Activated CD8-positive, alpha-beta T cell treated with anti-CD3 and anti-CD28 coated beads, Interleukin-2, amount 10 ng/mL, durations not matched to agents 7 days and 5 days (primary cell): ENCODE measurements around the gene ATP7A. TPM values are rescaled to one million over a fixed set of nuclear protein-coding genes. Genes with fewer than 3 reads are reported as not detected.
"Not testable (repeated sequence)": the region's sequence is repeated elsewhere in the genome, so short reads cannot be mapped to it uniquely, and the experiment has no call there.

Experiments
- ATAC-seq: fragments of 150-1000 bp; cut with Tn5 transposase; one replicate; pipeline ENCODE4 v1.10.0; 2021; ENCODE audit warnings: moderate library complexity
- CTCF ChIA-PET: fragments of 350-600 bp; sonication (Branson Sonifier 250); formaldehyde crosslinking; loops from one replicate; lab custom pipeline; 2021; ENCODE audit warnings: antibody characterized with exemption; lab: Charles Lee
- POLR2A ChIA-PET: fragments of 350-600 bp; sonication (Branson Sonifier 250); formaldehyde crosslinking; loops from one replicate; lab custom pipeline; 2021; ENCODE audit warnings: antibody characterized with exemption; lab: Charles Lee
- DNase-seq: peaks from one replicate; pipeline ENCODE4 v3.0.0-alpha.2; 2020
- H3K27ac Mint-ChIP-seq: one replicate; pipeline ENCODE4 v1.8.0; 2021; ENCODE audit warnings: mild to moderate bottlenecking, mixed read lengths
- H3K27me3 Mint-ChIP-seq: one replicate; pipeline ENCODE4 v1.8.0; 2021; ENCODE audit warnings: low read depth, mixed read lengths
- H3K36me3 Mint-ChIP-seq: one replicate; pipeline ENCODE4 v1.8.0; 2021; ENCODE audit warnings: low read depth, mixed read lengths
- H3K4me1 Mint-ChIP-seq: one replicate; pipeline ENCODE4 v1.8.0; 2021; ENCODE audit warnings: low read depth, mixed read lengths
- H3K4me3 Mint-ChIP-seq: one replicate; pipeline ENCODE4 v1.8.0; 2021; ENCODE audit warnings: mild to moderate bottlenecking, mixed read lengths
- H3K9me3 Mint-ChIP-seq: one replicate; pipeline ENCODE4 v1.8.0; 2022; ENCODE audit warnings: mixed read lengths; ENCODE audit not compliant: insufficient read depth
- total RNA-seq, 2 experiments: library from RNA; stranded (reverse); gene quantifications; one replicate each; pipeline ENCODE4 v1.2.3, GENCODE V29; 2021

The ATP7A gene
- total RNA-seq, 2 experiments from 2014 or later = 8.6 to 8.8 TPM

DNA sequence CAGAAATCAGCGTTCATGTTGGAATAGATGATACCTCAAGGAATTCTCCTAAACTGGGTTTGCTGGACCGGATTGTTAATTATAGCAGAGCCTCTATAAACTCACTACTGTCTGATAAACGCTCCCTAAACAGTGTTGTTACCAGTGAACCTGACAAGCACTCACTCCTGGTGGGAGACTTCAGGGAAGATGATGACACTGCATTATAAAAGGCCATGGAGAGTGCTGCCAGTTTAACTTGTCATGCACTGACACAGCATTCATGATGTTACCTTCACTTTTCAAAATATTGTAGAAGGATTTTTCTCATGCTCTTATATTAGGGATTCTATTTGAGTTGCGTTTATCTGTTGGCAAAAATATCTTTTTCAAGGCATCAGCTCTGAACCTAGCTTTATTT lies 135.9 kb downstream of the ATP7A start:
- no peak overlapping the region for H3K27ac Mint-ChIP-seq
- ChIA-PET CTCF (no interaction called here), POLR2A (no interaction called here)
- no peak overlapping the region for H3K4me3 Mint-ChIP-seq
- no peaks in the 10 kb centered on the region for H3K4me1 Mint-ChIP-seq
- ATAC-seq = no peak
- no peaks in the 10 kb centered on the region for H3K27me3 Mint-ChIP-seq
- no peaks in the 10 kb centered on the region for H3K9me3 Mint-ChIP-seq
- no peak for DNase-seq
- H3K36me3 Mint-ChIP-seq = peaks cover 16% of the 10 kb centered on the region

DNA sequence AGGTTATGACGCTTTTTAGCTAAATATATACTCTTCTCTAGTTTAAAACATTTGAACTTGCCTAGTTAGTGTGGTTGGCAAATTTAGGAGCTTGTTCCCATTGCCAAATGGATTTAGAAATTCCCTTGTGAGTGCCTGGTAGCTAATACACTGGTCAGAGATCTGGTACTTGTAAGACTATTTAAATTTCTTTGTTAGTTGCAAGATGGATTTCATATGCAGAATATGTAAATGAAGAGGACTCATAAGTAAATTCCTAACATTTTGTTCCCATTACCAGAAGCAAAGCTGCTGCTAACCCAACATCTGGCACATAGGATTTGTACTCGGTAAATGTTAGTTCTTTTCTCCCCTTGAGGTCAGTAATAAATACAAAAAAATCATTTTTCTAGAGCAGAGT lies 137.6 kb downstream of the ATP7A start:
- Mint-ChIP-seq H3K27ac (no peak overlapping the region), H3K4me1 (no peaks in the 10 kb centered on the region), H3K27me3 (no peaks in the 10 kb centered on the region), H3K9me3 (peaks cover 6% of the 10 kb centered on the region), H3K36me3 (peaks cover 22% of the 10 kb centered on the region), H3K4me3 (no peak overlapping the region)
- no peak for ATAC-seq
- CTCF ChIA-PET = interaction anchor here (0.9 to 1.6 kb wide), 3 partner anchors 19 to 149 kb away, joined by 4 to 5 read pairs (median 4); partner anchors contain the start of gene COX7B
- POLR2A ChIA-PET = no interaction called here
- DNase-seq = no peak

DNA sequence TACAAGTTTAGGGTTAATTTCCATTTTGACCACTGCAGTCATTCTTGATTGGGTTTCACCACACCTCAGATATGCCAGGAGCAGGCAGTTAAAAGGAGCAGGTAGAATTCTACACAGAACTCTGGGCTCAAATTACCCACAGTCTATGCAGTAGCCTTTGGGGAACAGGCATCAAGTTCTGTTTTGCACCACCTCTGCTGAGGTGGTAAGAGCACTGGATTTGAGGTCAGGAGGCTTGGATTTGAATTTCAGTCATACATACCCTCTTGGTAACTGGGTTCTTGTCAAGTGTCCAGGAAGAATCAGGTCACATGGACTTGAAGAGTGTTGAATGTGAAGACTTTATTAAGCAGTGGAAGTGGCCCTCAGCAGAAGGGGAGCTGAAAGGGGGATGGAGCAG lies 153.2 kb downstream of the ATP7A start:
- ATAC-seq = no peak
- no peak for DNase-seq
- POLR2A ChIA-PET = no interaction called here
- Mint-ChIP-seq H3K4me3 (no peak overlapping the region), H3K36me3 (no peaks in the 10 kb centered on the region), H3K27ac (no peak overlapping the region), H3K27me3 (no peaks in the 10 kb centered on the region), H3K4me1 (peaks cover 12% of the 10 kb centered on the region), H3K9me3 (no peaks in the 10 kb centered on the region)
- CTCF ChIA-PET = no interaction called here

DNA sequence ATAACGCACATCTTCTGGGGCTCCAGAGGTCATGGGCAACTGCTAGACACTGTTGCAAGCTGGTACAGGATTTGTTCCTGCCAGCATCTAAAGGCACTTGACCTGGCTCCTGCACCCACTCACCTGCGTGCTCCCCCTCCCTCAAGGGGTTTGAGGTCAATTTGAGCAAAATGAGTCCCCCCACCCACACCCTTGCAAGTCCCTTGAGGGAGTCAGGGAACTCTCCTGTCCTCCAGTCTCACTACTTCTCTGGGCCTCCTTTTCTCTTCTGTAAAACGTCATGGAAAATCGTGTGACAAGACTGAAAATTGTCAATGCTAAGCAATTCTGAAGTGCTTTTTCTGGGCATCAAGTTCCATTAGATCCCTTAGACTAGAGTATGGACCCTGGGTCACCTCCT lies 153.7 kb downstream of the ATP7A start:
- ChIA-PET CTCF (interaction anchor here (0.8 kb wide), 1 partner anchor 39 kb away, joined by 4 read pairs; no protein-coding TSS in a partner anchor), POLR2A (interaction anchor here (0.6 kb wide), 1 partner anchor 102 kb away, joined by 4 read pairs; no protein-coding TSS in a partner anchor)
- H3K36me3 Mint-ChIP-seq = no peaks in the 10 kb centered on the region
- no peaks in the 10 kb centered on the region for H3K27me3 Mint-ChIP-seq
- H3K4me3 Mint-ChIP-seq = no peak overlapping the region
- DNase-seq (no peak), ATAC-seq (no peak)
- H3K4me1 Mint-ChIP-seq = peaks cover 12% of the 10 kb centered on the region
- no peak overlapping the region for H3K27ac Mint-ChIP-seq
- no peaks in the 10 kb centered on the region for H3K9me3 Mint-ChIP-seq

DNA sequence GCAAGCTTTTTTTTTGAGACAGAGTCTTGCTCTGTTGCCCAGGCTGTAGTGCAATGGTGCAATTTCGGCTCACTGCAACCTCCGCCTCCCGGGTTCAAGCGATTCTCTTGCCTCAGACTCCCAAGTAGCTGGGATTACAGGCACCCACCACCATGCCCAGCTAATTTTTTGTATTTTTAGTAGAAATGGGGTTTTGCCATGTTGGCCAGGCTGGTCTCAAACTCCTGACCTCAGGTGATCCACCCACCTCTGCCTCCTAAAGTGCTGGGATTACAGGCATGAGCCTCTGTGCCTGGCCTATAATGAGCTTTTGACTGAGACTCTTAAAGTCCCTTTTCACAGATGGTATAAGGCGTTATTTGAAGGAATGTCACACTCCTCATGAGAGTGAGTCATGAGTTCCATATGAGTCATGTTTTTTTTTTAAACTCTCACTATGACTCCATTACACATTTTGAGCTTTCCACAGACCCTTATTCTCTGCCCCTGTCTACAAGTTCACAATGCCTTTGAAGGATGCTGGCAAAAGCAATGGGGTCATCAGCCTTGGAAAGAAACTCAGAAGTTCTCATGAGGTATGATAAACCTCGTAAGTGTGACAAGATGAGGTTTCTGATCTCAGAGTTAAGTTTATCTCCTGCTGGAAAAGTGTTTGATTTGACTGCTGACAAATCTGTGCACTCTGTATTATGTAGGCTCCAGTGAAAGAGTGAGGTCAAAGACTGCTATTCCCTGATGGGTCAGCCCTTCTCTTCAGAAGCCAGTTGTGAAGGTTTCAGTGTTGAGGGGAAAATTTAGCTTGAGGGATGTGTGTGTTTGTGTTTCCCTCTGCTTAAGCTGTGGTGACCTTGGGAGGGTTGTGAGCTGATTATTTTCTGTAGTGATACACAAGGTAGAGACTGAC lies 154.5 kb downstream of the ATP7A start:
- not testable (repeated sequence) for H3K9me3 Mint-ChIP-seq, H3K4me3 Mint-ChIP-seq, DNase-seq, H3K36me3 Mint-ChIP-seq, H3K27me3 Mint-ChIP-seq
- H3K4me1 Mint-ChIP-seq = peaks cover 12% of the 10 kb centered on the region
- H3K27ac Mint-ChIP-seq = peak overlapping the region; percentile 49
- ChIA-PET CTCF (interaction anchor here (0.8 to 1.8 kb wide), 4 partner anchors 9 to 40 kb away, joined by 3 to 5 read pairs (median 4); no protein-coding TSS in a partner anchor), POLR2A (interaction anchor here (0.6 to 0.7 kb wide), 3 partner anchors 103 to 166 kb away, joined by 3 to 4 read pairs (median 3); partner anchors contain the start of gene COX7B)
- ATAC-seq = peak; percentile 75

DNA sequence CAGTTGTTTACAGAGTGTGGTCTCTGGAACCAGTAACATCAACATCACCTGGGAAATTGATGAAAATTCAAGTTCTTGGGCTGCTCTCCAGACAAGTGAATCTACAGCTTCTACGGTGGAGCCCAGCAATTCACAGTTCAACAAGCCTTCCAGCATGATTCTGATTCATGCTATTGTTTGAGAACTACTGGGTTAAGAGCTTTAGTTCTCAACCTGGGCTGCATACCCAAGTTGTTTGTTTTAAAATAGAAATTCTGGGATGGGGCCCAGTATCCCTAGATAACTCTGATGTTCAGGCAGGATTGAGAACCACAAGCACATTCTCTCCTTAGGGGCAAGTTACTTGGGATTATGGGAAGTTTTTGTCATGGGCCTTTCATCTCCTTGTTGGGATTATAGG lies 155.6 kb downstream of the ATP7A start:
- DNase-seq (no peak), ATAC-seq (no peak)
- H3K4me3 Mint-ChIP-seq = no peak overlapping the region
- ChIA-PET POLR2A (no interaction called here), CTCF (interaction anchor here (1.8 kb wide), 1 partner anchor 8 kb away, joined by 5 read pairs; no protein-coding TSS in a partner anchor)
- no peaks in the 10 kb centered on the region for H3K9me3 Mint-ChIP-seq
- H3K36me3 Mint-ChIP-seq = no peaks in the 10 kb centered on the region
- H3K27ac Mint-ChIP-seq = no peak overlapping the region
- H3K4me1 Mint-ChIP-seq = peaks cover 12% of the 10 kb centered on the region
- no peaks in the 10 kb centered on the region for H3K27me3 Mint-ChIP-seq

DNA sequence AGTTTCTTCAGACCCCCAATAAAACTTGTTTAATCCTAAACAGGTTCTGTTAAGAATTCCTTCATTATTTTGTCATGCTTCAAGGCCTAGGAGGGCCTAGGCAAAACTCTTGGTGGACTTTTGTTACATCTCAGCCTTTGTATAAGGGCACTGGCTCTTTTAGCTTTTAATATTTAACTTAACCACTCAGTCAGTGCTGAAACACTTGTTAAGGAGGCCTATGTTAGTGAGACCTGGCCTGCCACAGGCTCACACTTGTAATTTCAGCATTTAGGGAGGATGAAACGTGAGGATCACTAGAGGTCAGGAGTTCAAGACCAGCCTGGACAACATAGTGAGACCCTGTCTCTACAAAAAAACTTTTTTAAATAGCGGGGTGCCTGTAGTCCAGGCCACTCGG lies 160.8 kb downstream of the ATP7A start:
- Mint-ChIP-seq H3K27ac (no peak overlapping the region), H3K27me3 (no peaks in the 10 kb centered on the region), H3K9me3 (peaks cover 7% of the 10 kb centered on the region), H3K4me3 (no peak overlapping the region), H3K4me1 (peaks cover 20% of the 10 kb centered on the region), H3K36me3 (peaks cover 12% of the 10 kb centered on the region)
- ChIA-PET CTCF (no interaction called here), POLR2A (interaction anchor here (1.5 kb wide), 1 partner anchor 172 kb away, joined by 3 read pairs; the partner anchor contains the start of gene COX7B)
- ATAC-seq (no peak), DNase-seq (no peak)

DNA sequence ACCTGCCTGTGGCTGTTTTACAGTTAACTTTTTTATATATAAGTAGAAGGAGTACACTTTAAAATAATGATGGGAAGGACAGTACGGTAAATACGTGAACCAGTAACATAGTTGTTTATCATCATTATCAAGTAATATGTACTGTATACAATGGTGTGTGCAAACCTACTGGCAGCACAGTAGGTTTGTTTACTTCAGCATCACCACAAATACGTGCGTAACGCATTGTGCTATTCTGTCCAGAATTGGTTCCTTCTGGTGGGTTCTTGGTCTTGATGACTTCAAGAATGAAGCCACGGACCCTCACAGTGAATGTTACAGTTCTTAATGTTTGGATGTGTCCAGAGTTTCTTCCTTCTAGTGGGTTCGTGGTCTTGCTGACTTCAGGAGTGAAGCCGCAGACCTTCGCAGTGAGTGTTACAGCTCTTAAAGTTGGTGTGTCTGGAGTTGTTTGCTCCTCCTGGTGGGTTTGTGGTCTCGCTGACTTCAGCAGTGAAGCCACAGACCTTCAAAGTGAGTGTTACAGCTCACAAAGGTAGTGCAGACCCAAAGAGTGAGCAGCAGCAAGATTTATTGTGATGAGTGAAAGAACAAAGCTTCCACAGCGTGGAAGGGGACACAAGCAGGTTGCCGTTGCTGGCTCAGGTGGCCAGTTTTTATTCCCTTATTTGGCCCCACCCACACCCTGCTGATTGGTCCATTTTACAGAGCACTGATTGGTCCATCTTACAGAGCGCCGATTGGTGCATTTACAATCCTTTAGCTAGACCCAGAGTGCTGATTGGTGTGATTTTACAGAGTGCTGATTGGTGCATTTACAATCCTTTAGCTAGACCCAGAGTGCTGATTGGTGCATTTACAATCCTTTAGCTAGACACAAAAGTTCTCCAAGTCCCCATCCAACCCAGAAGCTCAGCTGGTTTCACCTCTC lies 162.9 kb downstream of the ATP7A start:
- DNase-seq = peak; percentile 75
- ChIA-PET CTCF (interaction anchor here (1.0 to 1.8 kb wide), 4 partner anchors 8 to 48 kb away, joined by 3 to 5 read pairs (median 4); no protein-coding TSS in a partner anchor), POLR2A (interaction anchor here (0.6 to 1.5 kb wide), 2 partner anchors 163 to 178 kb away, joined by 3 to 4 read pairs; partner anchors contain the start of gene ATP7A)
- not testable (repeated sequence) for H3K9me3 Mint-ChIP-seq, H3K27me3 Mint-ChIP-seq
- H3K4me1 Mint-ChIP-seq = peaks cover 16% of the 10 kb centered on the region
- peak; percentile 83 for ATAC-seq
- peak overlapping the region; percentile 86 for H3K27ac Mint-ChIP-seq
- peaks cover 14% of the 10 kb centered on the region for H3K36me3 Mint-ChIP-seq
- H3K4me3 Mint-ChIP-seq = peak overlapping the region; percentile 44

DNA sequence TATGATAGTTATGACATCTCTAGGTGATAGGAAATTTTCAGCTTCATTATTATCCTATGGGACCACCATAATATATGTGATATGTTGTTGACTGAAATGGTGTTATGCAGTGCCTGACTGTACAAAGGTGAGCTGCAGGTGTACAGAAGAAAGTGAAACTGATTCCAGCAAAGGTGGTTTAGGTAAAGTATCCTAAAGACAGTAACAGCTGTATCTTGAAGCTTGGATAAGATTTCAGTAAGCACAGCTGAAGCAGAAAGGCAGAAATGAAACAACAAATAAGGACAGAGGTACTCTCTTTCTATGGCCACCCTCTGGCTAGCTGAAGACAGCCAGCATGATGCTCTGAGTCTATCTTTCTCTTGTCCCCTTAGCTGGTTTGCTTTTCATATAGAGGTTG lies 163.6 kb downstream of the ATP7A start:
- peaks cover 14% of the 10 kb centered on the region for H3K36me3 Mint-ChIP-seq
- no peak overlapping the region for H3K27ac Mint-ChIP-seq
- ATAC-seq (peak; percentile 52), DNase-seq (no peak)
- H3K27me3 Mint-ChIP-seq = no peaks in the 10 kb centered on the region
- peaks cover 16% of the 10 kb centered on the region for H3K4me1 Mint-ChIP-seq
- ChIA-PET POLR2A (interaction anchor here (1.5 kb wide), 1 partner anchor 164 kb away, joined by 4 read pairs; the partner anchor contains the start of gene ATP7A), CTCF (interaction anchor here (1.0 to 1.8 kb wide), 4 partner anchors 9 to 49 kb away, joined by 3 to 5 read pairs (median 4); no protein-coding TSS in a partner anchor)
- H3K4me3 Mint-ChIP-seq = no peak overlapping the region
- peaks cover 7% of the 10 kb centered on the region for H3K9me3 Mint-ChIP-seq

DNA sequence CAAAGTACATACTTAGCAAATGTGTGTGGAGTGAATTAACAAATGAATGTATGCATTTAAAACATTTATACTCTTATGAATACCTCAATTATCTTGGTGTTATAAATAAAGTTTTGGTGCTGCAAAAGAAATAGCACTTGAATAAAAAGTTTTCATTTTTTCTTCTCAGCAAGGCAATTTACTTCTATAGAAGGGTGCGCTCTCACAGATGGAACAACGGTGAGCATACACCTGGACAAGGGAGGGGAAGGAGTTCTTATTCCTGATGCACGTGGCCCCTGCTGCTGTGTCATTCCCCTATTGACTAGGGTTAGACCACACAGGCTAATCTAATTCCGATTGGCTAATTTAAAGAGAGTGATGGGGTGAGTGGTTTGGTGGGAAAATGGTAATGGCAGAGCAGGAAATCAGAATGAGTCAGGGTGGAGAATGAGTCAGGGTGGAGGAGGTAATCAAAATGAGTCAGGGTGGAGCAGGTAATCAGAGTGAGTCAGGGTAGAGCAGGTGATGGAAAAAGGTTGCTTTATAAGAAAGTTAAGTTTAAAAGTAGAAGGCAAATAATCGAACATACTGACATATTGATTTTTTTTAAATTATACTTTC lies 165.4 kb downstream of the ATP7A start:
- Mint-ChIP-seq H3K27ac (peak overlapping the region; percentile 35), H3K36me3 (peaks cover 14% of the 10 kb centered on the region), H3K4me3 (no peak overlapping the region), H3K4me1 (peaks cover 16% of the 10 kb centered on the region), H3K9me3 (peaks cover 7% of the 10 kb centered on the region), H3K27me3 (no peaks in the 10 kb centered on the region)
- no peak for ATAC-seq
- POLR2A ChIA-PET = no interaction called here
- DNase-seq = no peak
- CTCF ChIA-PET = interaction anchor here (0.7 kb wide), 1 partner anchor 17 kb away, joined by 3 read pairs; no protein-coding TSS in a partner anchor

DNA sequence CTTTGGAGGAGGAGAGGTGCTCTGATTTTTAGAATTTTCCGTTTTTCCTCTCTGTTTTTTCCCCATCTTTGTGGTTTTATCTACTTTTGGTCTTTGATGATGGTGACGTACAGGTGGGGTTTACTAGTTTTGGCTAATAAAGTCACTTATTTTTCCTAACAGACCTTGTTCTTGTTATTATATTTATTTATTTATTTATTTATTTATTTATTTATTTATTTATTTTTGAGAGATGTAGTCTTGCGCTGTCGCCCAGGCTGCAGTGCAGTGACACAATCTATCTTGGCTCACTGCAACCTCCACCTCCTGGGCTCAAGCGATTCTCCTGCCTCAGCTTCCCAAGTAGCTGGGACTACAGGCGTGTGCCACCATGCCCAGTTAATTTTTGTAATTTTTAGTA lies 170.9 kb downstream of the ATP7A start:
- DNase-seq, H3K9me3 Mint-ChIP-seq, ATAC-seq, POLR2A ChIA-PET, H3K27me3 Mint-ChIP-seq, H3K36me3 Mint-ChIP-seq, H3K4me1 Mint-ChIP-seq, H3K27ac Mint-ChIP-seq, CTCF ChIA-PET, H3K4me3 Mint-ChIP-seq: not testable (repeated sequence)
